ENCODE data around the gene SOCS1.

DNA sequence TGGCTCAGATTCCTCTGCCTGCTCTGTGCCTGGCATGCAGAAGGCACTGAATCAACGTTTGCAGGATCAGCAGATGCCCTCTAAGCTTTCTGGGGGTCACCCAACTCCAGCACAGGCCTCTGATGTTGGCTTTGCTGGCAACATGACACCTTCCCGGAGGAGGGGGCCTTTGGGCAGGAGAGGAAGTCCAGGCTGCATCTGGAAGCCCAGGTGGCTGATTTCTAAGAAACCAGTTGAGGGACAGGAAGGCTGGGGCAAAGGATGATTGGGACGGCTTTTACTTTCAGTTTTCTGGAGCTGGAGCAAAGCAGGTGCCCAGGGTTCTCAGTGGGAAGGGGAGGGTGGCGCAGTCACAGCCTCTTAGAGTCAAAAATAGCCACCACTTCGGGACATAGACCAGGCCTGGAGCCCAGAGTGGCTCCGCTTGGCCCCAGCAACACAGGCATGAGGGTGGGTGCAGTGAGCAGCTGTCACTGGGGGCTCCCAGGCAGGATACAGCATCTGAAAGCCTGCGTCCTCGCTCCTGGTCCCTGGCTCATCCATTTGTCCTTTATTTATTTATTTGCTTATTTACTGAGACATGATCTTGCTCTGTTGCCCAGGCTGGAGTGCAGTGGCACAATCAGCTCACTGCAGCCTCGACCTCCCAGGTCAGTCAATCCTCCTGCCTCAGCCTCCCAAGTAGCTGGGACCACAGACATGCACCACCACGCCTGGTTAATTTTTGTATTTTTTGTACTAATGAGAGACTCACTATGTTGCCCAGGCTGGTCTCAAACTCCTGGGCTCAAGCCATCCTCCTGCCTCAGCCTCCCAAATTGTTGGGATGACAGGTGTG lies 15.1 kb downstream of the SOCS1 start:
- no peak for TF ChIP-seq POLR2AphosphoS5 (IDR thresholded peaks at IDR 0.05; ENCODE audit: low read depth)
- TF ChIP-seq, protein P1, sequence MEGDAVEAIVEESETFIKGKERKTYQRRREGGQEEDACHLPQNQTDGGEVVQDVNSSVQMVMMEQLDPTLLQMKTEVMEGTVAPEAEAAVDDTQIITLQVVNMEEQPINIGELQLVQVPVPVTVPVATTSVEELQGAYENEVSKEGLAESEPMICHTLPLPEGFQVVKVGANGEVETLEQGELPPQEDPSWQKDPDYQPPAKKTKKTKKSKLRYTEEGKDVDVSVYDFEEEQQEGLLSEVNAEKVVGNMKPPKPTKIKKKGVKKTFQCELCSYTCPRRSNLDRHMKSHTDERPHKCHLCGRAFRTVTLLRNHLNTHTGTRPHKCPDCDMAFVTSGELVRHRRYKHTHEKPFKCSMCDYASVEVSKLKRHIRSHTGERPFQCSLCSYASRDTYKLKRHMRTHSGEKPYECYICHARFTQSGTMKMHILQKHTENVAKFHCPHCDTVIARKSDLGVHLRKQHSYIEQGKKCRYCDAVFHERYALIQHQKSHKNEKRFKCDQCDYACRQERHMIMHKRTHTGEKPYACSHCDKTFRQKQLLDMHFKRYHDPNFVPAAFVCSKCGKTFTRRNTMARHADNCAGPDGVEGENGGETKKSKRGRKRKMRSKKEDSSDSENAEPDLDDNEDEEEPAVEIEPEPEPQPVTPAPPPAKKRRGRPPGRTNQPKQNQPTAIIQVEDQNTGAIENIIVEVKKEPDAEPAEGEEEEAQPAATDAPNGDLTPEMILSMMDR (conservative IDR thresholded peaks at IDR 0.05; ENCODE audit: low read depth in 2 of 2) = no peak
